Mesothelial cell of epicardium (in vitro differentiated cells): ENCODE measurements around the gene CCR6. TPM values are rescaled to one million over a fixed set of nuclear protein-coding genes. Genes with fewer than 3 reads are reported as not detected.

ENCODE experiments used
- DNase-seq, 2 experiments: peaks; one replicate each; pipeline ENCODE4 v3.0.0; 2021; ENCODE audit warnings: low spot score in 2 of 2; ENCODE audit not compliant: unreplicated experiment in 2 of 2
- H3K27ac Mint-ChIP-seq: 2 replicates; pipeline ENCODE4 v1.8.0; 2021; ENCODE audit warnings: mixed read lengths
- H3K27me3 Mint-ChIP-seq: 2 replicates; pipeline ENCODE4 v1.8.0; 2021; ENCODE audit warnings: low read depth, mixed read lengths
- H3K36me3 Mint-ChIP-seq: 2 replicates; pipeline ENCODE4 v1.8.0; 2021; ENCODE audit warnings: mixed read lengths
- H3K4me1 Mint-ChIP-seq: 2 replicates; pipeline ENCODE4 v1.8.0; 2021; ENCODE audit warnings: mixed read lengths
- H3K4me3 Mint-ChIP-seq: 2 replicates; pipeline ENCODE4 v1.8.0; 2021; ENCODE audit warnings: mild to moderate bottlenecking, moderate library complexity, mixed read lengths
- H3K9me3 Mint-ChIP-seq: 2 replicates; pipeline ENCODE4 v1.8.0; 2021; ENCODE audit warnings: mixed read lengths
- total RNA-seq: library from RNA; stranded (reverse); gene quantifications from 3 replicates; pipeline ENCODE4 v1.2.1, GENCODE V29; 2021
- TF ChIP-seq, protein P1 (sequence below): fragments of 200-600 bp; sonication (generic); IDR thresholded peaks from one replicate; pipeline ENCODE4 v1.5.0; 2021; ENCODE audit warnings: antibody characterized with exemption; ENCODE audit not compliant: unreplicated experiment

The CCR6 gene
- total RNA-seq, 1 donor from 2014 or later, result not detected

DNA sequence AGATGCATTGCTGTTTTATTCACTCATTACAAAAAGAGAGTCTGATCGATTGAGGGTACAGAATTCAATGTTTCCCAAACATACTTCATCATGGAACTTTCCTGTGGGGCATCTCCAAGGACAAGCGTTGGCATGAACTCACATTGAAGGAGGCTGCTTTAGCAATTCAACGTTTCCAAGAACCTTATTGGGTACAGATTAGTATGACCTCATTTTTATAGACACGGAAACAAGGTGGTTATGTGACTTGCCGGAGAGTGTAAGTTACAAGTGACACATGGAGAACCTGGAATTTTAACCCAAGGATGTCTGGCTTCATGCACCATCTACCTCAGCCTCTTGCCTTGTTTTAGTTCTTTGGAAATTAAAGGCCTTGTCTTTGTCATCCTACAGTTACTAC lies 26.1 kb downstream of the CCR6 start:
- Mint-ChIP-seq H3K27me3 (peaks cover 84% of the 10 kb centered on the region), H3K4me3 (no peak overlapping the region), H3K36me3 (no peaks in the 10 kb centered on the region), H3K27ac (no peak overlapping the region), H3K9me3 (peaks cover 7% of the 10 kb centered on the region), H3K4me1 (peaks cover 10% of the 10 kb centered on the region)
- TF ChIP-seq, protein P1, sequence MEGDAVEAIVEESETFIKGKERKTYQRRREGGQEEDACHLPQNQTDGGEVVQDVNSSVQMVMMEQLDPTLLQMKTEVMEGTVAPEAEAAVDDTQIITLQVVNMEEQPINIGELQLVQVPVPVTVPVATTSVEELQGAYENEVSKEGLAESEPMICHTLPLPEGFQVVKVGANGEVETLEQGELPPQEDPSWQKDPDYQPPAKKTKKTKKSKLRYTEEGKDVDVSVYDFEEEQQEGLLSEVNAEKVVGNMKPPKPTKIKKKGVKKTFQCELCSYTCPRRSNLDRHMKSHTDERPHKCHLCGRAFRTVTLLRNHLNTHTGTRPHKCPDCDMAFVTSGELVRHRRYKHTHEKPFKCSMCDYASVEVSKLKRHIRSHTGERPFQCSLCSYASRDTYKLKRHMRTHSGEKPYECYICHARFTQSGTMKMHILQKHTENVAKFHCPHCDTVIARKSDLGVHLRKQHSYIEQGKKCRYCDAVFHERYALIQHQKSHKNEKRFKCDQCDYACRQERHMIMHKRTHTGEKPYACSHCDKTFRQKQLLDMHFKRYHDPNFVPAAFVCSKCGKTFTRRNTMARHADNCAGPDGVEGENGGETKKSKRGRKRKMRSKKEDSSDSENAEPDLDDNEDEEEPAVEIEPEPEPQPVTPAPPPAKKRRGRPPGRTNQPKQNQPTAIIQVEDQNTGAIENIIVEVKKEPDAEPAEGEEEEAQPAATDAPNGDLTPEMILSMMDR, result no peak
- no peak for DNase-seq

- peaks cover 7% of the 10 kb centered on the region for H3K9me3 Mint-ChIP-seq
- no peak overlapping the region for H3K27ac Mint-ChIP-seq
- no peaks in the 10 kb centered on the region for H3K36me3 Mint-ChIP-seq
- TF ChIP-seq, protein P1, result no peak
- H3K27me3 Mint-ChIP-seq, result peaks cover 76% of the 10 kb centered on the region
- no peak overlapping the region for H3K4me3 Mint-ChIP-seq
- no peak for DNase-seq
- H3K4me1 Mint-ChIP-seq, result peaks cover 24% of the 10 kb centered on the region
These were observed 28.1 kb downstream of the CCR6 start for GRCh38 chr6:167150941-167151549.

- H3K27ac Mint-ChIP-seq, result no peak overlapping the region
- DNase-seq, result no peak
- no peak overlapping the region for H3K4me3 Mint-ChIP-seq
- peaks cover 7% of the 10 kb centered on the region for H3K9me3 Mint-ChIP-seq
- TF ChIP-seq, protein P1, result no peak
- H3K4me1 Mint-ChIP-seq, result peaks cover 21% of the 10 kb centered on the region
- peaks cover 71% of the 10 kb centered on the region for H3K27me3 Mint-ChIP-seq
- H3K36me3 Mint-ChIP-seq, result no peaks in the 10 kb centered on the region
These were observed 28.8 kb downstream of the CCR6 start for GRCh38 chr6:167151648-167152047.

- no peak overlapping the region for H3K27ac Mint-ChIP-seq
- H3K27me3 Mint-ChIP-seq, result peaks cover 64% of the 10 kb centered on the region
These were observed 30.0 kb downstream of the CCR6 start for GRCh38 chr6:167152862-167153261.

GRCh38 chr6:167153521-167153959 lies 30.6 kb downstream of the CCR6 start:
- no peak for DNase-seq
- Mint-ChIP-seq H3K36me3 (no peaks in the 10 kb centered on the region), H3K27me3 (peaks cover 62% of the 10 kb centered on the region), H3K4me1 (peaks cover 15% of the 10 kb centered on the region), H3K4me3 (peak overlapping the region; percentile 17), H3K27ac (no peak overlapping the region), H3K9me3 (peaks cover 7% of the 10 kb centered on the region)
- TF ChIP-seq, protein P1, result no peak

More at GRCh38 chr6:167152862-167153261, 30.0 kb downstream of the CCR6 start:
- Mint-ChIP-seq H3K4me1 (peaks cover 15% of the 10 kb centered on the region), H3K9me3 (peaks cover 7% of the 10 kb centered on the region), H3K36me3 (no peaks in the 10 kb centered on the region), H3K4me3 (no peak overlapping the region)
- no peak for DNase-seq
- TF ChIP-seq, protein P1, result no peak

GRCh38 chr6:167154291-167154690 lies 31.4 kb downstream of the CCR6 start:
- peaks cover 60% of the 10 kb centered on the region for H3K27me3 Mint-ChIP-seq
- DNase-seq, result no peak
- TF ChIP-seq, protein P1, result no peak
- H3K4me1 Mint-ChIP-seq, result peaks cover 15% of the 10 kb centered on the region
- peaks cover 7% of the 10 kb centered on the region for H3K9me3 Mint-ChIP-seq
- H3K4me3 Mint-ChIP-seq, result no peak overlapping the region
- no peak overlapping the region for H3K27ac Mint-ChIP-seq
- H3K36me3 Mint-ChIP-seq, result no peaks in the 10 kb centered on the region
